NCI-H2107 (cell line): Measurements from ENCODE around the gene TPX2.
"Not testable (repeated sequence)": the region's sequence is repeated elsewhere in the genome, so short reads cannot be mapped to it uniquely, and the experiment has no call there.

Experiments used
- DNase-seq: peaks from one replicate; lab custom pipeline; 2025; lab: John Stamatoyannopoulos, UW

The TPX2 gene

DNA sequence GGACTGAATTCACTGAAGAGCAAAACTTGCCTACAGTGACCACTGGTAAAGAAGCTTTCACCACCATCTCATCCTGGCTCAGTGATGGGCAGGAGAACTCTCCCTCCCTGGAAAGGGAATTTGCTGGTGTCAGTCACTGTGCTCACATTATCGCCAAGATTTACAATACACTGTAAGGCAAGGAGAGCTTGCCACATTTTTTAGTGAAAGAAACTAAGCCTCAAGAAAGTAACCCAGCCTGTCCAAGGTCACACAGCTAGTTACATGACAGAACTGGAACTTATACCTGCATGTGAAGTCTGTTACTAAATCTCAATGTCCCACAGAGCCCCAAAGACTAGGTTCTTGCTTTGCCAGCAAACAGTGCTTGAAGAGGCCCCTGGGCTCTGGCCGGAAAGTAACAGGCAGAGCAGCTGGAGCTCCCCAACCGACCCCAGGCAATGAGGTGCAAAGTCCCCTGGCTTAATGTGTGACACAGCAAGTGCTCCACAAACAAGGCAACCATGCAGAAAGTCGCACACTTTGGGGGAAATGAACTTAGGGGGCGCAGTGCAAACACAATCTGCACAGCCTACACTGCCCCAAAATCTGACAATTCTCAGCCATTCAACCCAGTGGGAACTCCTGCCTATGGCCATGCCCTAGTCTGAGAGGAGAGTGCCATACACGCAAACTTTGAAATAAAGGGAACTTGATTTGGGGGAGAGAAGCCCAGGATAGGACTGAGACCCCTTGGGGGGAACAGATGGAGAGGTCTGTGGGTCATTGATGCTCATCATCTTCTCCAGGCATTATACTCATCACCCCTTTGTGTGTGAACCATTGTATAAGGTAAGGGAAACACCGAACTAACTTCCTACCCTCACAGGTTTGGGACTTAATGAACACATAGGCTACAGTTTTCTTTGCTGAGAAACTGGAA, 18.3 kb upstream of the TPX2 start:
- no peak for DNase-seq

DNA sequence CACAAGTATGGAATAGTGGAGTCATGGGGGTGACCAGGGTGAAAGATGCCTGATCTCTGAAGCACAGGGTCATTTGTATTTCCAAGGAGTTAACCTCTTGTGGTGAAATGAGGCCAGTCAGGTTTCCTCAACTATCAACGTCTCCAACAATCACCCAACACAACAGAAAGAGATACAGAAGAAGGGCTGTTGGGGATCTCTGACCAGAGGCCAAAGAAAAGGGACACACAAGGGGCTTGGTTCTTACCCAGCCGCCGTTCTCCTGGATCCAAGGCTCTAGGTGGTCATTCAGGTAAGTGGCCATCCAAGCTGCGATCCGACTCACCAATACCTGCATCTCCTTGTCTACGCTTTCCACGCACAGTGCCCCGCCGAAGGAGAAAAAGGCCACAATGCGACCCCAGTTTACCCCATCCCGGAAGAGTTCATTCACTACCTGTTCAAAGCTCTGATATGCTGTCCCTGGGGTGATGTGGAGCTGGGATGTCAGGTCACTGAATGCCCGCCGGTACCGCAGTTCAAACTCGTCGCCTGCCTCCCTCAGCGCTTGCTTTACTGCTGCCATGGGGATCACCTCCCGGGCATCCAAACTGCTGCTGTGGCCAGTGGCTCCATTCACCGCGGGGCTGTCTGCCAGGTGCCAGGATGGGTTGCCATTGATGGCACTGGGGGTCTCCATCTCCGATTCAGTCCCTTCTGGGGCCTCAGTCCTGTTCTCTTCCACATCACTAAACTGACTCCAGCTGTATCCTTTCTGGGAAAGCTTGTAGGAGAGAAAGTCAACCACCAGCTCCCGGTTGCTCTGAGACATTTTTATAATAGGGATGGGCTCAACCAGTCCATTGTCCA, 17.5 kb upstream of the TPX2 start:
- no peak for DNase-seq

DNA sequence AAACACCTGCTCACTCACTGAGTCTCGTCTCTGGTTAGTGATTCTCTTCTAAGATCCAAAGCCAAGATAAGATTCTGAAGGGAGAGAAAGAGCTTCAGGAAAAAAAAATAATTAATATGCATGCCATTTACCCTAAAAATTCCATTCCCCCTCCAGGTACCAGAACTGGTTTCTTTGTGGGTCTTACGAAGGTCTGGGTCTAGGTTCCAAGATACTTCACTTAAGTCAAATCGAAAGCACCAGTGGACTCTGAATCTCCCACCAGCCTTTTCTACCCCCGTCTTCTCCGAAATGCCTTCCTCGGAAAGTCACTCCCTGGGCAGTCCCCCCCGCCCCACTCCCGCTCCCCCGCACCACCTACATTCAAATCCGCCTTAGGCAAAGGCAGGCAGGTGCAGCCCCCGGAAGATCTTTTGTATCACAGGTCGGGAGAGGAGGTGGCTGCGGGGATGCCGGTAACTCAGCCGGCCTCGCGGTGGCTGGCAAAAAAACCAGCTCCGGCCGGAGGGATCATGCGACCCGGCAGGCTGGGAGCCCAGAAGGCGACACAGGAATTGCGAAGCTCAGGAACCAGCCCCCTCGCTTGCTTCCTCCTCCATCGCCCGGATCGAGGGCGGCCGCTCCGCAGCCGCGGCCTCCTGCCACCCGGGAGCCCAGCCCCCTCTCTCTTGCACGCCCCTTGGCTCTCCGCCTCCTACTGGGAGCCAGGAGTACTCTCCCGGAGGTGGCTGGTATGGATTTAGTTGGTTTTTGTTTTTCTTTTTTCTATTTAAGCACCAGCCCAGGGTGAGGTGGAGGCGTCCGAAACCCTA, 16.6 kb upstream of the TPX2 start, which contains the start of gene BCL2L1:
Gene BCL2L1, minus strand, starts transcription at position 612 of the 812 bp plus-strand sequence. CDS start 650 bp downstream, outside the sequence.
- no peak for DNase-seq

DNA sequence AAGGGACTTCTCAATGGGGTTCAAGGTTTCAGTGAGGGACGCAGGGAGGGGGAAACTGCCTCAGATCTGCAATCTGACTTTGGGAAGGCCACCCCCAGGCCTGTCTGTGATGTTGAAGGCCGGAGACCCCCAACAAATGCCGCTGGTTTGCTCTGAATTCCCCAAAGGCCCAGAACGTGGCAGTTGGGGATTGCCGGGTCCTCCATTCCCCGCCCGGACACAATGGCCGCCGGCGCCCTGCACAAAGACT, 16.1 kb upstream of the TPX2 start:
- no peak for DNase-seq

DNA sequence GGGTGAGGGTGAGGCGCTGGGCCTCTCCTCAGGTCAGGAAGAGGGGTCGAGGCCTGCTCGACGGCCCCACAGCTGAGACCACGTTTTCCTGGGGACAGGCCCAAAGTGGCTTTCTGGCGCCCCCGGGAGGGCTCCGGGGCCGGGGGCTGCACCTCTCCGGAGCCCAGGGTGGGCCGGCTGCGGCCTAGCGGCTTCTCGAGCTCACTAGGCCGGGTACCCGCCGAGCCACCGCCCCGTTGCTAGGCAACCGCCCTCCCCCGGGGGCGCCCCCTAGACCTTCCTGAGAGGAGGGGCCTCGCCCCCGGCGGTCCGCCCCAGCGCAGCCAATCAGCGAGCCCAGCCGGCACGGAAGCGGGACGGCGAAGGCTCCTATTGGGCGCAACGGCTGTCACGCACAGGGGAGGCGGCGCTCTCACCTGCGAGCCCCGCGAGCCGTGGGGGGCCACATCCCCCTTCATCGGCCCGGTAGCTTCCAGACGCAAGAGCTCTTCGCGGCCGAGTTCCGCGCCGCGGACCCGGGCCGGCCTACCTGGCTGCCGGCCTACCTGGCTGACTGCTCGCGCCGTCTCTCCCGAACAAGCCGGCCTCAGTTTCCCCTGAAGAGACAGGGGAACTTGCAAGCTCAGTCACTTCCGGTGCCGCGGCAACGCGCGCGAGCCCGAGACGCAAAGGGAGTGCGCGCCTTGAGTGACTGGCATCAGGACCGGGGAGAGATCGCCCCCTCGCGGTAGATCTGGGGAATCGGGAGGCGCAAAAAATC, 15.6 kb upstream of the TPX2 start:
- peak; percentile 88 for DNase-seq

DNA sequence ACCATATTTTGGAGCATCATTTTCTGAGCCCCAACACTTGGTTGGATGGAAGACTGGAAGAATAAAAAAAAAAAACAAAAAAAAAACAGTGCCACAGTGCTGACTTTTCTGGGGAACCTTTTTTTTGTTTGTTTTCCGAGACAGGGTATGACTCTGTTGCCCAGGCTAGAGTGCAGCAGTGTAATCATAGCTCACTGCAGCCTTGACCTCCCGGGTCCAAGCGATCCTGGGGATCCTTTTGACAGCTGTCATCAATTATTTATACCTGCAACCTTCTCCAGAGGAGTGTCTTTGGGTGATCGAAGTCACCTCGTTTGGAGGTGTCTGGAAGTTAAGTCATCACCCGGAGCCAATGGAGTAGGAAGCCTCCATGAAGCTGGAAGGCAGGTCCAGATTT, 7.8 kb upstream of the TPX2 start:
- no peak for DNase-seq

DNA sequence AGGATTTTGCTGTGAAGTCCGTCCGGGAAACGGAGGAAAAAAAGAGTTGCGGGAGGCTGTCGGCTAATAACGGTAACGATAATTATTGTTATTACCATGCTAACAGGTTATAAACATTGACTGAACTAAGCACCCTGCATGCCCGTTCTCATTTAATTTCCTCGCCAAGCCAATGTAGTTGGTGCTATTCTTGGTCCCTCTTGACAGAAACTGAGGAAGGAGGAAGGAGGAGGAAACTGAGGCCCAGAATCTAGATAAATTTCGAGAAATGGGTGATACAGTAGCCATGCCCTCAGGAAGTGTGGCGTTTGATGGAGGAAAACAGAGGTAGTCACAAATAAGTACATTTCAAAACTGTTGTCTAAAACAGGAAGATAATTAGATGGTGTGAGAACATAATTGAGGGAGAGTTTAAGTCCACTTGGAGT, 474 bp downstream of the TPX2 start:
- no peak for DNase-seq

DNA sequence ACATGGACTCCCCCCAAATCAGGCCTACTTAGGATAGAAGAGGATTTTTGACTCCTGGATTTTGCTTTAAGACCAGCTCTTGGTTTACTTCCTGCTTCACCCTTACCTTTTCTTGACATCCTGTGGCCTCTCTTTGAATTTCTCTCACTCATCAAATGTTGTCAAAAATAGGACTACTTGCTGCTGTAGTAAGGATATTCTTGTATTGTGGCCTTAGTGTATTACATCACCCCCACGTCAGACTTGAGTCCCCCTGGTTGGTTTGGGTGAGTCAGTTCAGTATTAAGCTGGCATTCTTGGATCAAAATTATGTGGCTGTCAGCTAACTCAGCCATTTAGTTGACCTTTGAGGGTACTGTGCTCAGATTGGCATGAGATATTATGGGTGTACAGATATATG, 1.1 kb downstream of the TPX2 start:
- DNase-seq, result no peak

DNA sequence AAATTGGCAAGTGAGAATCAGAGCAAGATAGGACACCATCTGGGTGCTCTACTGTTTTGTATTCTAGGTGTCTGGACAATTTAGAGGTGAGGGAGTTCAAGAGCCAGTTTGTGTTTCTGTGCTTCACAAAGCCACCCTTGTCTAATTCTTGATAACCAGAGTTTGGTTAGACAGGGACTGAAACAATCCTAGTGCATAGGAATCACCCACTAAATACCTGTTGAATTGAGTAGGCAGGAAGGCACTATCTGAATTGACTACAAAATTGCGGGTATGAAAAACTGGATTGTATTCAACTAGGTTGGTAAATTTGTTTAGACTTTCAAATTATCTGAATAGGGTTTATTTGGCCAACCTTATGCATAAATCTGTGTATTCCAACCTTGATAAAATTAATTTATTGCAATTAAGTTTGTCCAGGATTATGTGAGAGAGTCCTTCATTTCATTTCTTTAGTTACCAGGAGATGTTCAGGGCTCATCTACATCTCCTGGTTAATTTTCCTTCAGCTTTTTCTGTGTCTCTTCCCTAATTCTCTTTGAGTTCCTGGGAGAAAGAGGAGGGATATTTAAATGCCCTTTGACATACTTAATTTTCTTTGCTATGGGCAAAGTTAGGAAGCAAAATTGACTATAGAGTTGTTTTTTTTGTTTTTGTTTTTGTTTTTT, 1.7 kb downstream of the TPX2 start:
- DNase-seq, result no peak

DNA sequence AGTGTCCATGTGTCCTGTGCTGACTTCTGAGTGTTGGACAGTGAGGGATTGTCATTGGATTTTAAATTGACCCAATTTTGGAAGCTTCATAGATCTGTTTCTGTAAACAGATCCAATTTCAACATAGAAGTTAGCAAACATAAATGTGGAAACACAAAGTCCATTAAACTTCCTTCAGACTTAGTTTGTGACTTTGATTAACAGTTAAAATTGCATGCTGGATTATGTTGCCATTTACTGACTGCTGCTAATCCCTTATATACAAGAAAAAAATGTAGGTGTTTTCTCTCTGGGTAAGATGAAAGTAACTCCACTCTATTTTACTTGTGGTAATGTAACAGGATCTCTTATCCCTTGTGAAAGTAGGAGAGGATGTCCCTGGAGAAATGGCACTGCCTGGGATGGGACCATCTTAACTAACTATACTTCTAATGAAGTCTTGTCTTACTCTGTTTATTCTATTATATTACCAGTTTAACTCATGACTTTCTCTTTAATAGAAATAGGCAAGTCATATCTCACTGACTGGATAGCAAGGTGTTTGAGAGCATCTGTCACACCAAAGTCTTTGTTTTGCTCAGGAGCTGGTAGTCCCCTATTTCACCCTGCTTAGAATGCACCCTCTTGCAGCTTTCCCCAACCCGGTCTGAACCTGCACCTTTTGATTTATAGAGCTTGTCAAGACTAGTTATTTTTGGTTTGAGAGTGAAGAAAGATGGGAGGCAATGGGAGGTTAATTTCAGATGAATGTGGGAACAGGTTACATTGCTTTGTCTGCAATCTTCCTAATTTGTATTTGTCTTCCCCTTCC, 7.2 kb downstream of the TPX2 start:
- no peak for DNase-seq

DNA sequence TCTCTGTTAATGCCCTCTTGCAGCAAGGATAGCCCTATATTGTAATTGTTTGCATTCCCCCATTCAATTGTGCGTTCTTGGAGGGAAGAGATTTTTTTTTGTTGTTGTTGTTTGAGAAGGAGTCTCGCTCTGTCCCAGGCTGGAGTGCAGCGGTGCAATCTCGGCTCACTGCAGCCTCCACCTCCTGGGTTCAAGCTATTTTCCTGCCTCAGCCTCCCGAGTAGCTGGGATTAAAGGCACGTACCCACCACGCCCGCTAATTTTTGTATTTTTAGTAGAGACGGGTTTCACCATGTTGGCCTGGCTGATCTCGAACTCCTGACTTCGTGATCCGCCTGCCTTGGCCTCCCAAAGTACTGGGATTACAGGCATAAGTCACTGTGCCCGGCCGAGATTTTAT, 7.9 kb downstream of the TPX2 start:
- DNase-seq, result not testable (repeated sequence)

DNA sequence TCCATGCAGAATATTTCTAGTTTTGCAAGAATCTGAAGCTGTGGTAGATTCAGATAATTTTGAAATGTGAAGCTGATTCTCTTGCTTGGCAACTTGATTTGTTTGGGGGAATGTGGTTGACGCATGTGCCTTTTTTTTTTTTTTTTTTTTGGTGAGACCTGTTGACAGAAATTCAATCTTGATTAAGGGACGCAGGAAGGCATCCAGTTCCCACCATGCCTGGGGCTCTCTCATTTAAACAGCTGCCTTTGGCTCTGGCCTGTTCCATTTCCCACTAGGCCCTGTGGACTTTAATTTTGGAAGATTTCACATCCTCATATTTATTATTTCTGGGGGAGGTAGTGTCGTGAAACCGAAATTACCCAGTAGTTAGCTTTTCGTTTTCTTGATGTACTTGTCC, 8.6 kb downstream of the TPX2 start:
- DNase-seq, result no peak

DNA sequence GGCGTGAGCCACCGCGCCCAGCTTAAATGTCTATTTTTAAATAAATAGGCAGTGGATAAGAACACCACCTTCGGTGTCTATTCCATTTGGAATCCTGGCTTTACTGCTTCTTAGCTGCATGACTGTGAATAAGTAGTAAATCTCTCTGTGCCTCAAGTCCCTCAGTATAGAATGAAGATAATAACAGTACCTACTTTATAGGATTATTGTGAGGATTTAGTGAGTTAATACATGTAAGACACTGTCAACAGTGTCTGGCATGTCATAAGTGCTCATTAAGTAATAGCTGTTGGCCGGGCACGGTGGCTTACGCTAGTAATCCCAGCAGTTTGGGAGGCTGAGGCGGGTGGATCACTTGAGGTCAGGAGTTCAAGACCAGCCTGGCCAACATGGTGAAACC, 10.1 kb downstream of the TPX2 start:
- DNase-seq, result no peak

DNA sequence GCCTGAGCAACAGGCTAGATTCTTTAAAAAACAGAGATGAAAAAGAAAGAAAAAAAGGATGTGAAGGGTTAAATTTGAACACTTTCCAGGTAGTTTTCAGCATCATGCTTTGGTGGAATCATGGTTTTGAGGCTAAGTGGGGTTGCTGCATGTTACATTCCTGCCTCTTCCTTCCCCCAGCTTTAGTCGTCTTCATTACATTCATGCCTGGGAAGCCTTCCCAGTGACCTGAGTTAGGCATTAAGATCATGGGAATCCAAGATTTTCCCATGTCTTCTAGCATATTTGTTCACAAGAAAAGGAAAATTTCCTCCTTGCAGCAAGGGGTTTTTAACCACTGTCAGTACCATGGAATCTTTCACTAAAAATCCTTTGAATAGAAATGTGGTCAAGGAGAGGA, 12.0 kb downstream of the TPX2 start:
- no peak for DNase-seq

DNA sequence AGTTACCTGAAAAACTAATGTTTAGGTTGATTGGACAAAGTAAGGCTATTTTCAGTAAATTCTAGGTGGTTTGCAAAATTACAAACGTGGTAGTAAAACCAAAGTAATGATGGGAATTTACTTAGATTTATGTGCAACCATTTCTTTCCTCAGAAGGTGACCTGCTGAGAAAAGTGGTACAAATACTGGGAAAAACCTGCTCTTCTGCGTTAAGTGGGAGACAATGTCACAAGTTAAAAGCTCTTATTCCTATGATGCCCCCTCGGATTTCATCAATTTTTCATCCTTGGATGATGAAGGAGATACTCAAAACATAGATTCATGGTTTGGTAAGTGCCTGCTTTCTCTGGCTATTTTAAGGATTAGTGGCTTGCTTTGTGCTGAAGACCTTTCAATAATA, 18.2 kb downstream of the TPX2 start:
- no peak for DNase-seq

DNA sequence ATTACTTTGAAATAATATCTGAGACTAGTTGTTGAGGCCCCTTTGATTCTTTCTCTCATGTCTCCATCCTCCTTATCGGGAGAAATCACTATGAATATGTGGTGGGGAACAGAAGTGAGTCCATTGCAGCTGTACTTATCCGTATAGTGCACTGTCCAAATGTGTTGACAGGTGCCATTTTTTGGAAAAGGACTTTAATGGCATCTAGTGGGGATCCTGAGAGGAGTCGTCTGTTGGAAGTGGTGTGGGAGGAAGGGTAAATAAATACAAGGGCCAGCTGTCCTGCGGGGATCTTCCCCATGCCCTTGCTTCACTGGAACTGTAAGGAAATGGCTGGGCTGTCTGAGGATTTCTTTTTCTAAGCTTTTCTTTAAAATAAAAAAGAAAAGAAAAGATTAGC, 19.4 kb downstream of the TPX2 start:
- no peak for DNase-seq

DNA sequence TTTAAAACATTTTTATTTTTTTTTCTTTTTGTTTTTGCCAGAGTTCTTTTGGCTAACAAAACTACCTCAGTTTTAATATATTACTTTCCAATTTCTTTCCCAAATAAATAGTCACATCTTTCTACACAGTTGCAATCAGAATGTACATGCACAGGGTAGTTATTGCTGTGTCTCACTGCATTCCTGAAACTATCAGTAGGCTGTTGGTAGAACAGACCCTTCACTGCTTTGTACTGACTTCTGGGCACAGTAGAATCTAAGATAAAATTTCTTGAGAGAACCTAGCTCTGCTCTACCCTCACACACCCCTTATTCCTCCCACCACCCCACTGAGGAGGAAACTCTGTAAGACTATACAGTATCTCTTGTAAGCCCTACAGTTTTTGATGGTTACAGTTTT, 19.9 kb downstream of the TPX2 start:
- DNase-seq, result no peak

DNA sequence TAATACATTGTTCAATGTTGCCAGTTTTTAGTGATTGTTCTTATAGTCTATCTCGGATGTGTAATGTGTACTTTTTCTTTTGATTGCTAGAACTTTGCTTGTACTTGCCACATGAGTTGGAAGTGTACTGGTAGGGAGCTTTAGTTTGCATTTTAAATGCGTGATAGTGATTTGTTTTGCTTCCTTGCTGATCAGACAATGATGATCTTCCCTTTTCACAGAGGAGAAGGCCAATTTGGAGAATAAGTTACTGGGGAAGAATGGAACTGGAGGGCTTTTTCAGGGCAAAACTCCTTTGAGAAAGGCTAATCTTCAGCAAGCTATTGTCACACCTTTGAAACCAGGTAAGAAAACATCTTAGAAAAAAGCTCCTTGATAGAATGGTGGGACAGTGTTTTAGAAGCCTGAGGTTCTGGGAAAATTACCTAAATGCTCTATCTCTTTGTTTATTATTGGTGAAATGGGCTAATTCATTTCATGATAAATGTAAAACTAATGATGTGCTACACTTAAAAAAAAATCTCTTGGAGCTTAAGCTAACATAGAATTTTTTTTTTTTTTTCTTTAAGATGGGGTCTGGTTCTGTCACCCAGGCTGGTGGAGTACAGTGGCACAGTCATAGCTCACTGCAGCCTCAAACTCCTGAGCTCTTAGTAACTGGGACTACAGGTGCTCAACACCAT, 20.9 kb downstream of the TPX2 start:
- no peak for DNase-seq

DNA sequence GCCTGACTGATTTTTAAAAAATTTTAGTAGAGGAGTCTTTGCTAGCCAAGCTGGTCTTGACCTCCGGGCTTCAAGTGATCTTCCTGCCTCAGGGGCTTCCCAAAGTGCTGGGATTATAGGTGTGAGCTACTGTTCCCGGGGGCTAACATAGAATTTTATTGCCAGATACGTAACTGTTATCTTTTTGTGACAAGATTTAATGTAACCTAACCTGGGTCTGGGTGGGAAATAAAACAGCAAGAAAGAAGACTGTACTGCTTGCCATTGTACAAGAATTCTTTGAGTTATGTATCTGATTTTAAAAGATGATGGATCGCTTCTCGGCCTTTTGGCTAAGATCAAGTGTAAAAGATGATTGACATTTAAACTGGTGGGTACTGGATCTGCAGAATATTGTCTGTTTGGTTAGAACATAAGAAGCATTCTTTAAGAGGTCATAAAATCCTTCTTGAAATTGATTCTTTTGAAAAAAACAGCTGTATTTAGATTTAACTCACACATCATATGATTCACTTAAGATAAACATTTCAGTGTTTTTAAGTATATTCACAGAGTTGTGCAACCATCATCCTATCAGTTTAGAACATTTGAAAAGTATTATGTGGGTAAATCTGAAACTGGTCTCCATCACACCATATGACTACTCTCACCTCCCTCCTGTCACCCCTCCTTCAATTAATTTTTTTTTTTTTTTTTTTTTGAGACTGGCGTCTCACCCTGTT, 21.6 kb downstream of the TPX2 start:
- no peak for DNase-seq
